ENCODE data around the gene TMCC1.

DNA sequence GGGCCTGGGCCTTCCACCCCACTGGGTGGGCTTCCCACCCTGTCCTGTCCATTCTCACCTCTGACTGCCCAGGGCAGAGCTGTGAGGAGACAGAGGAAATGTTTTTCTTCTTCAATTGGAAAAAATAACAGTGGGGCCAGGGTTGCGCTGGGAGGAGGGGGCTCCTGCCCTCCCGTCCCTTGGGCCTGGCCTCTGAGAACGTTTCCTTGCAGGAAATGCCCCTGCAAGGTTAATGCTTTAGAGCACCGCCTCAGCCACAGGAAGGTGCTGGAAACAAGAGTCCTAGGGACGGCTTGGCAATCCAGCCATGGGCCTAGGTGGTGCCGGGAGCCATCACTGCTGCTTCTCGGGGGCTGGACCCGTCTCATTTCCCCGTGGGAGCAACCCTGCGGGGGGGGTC is 283.2 kb downstream of the TMCC1 start:
- TF ChIP-seq POLR2A (IDR thresholded peaks at IDR 0.05): no peak
- TF ChIP-seq, protein P1, sequence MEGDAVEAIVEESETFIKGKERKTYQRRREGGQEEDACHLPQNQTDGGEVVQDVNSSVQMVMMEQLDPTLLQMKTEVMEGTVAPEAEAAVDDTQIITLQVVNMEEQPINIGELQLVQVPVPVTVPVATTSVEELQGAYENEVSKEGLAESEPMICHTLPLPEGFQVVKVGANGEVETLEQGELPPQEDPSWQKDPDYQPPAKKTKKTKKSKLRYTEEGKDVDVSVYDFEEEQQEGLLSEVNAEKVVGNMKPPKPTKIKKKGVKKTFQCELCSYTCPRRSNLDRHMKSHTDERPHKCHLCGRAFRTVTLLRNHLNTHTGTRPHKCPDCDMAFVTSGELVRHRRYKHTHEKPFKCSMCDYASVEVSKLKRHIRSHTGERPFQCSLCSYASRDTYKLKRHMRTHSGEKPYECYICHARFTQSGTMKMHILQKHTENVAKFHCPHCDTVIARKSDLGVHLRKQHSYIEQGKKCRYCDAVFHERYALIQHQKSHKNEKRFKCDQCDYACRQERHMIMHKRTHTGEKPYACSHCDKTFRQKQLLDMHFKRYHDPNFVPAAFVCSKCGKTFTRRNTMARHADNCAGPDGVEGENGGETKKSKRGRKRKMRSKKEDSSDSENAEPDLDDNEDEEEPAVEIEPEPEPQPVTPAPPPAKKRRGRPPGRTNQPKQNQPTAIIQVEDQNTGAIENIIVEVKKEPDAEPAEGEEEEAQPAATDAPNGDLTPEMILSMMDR (IDR thresholded peaks at IDR 0.05): no peak
